Anterior cingulate cortex (tissue), 58 donors: ENCODE results near the gene SVIL.
A peak's percentile ranks its signal among the peaks of the same experiment; 100 is the strongest.
"Not testable (repeated sequence)": the region's sequence is repeated elsewhere in the genome, so short reads cannot be mapped to it uniquely, and the experiment has no call there.

ENCODE experiments used
- DNase-seq, 58 donors: peaks; one replicate each; lab custom pipeline; 2025; lab: John Stamatoyannopoulos, UW

SVIL gene

GRCh38 chr10:29473406-29474100, 161.2 kb downstream of the SVIL start:
- DNase-seq: no peak

- DNase-seq: no peak
These were observed 161.7 kb downstream of the SVIL start for GRCh38 chr10:29473087-29473356.

GRCh38 chr10:29472301-29473086, 162.3 kb downstream of the SVIL start:
- no peak for DNase-seq

- DNase-seq: no peak
These were observed 163.3 kb downstream of the SVIL start for GRCh38 chr10:29471544-29471859.

GRCh38 chr10:29470843-29471543, 163.8 kb downstream of the SVIL start:
- no peak for DNase-seq

GRCh38 chr10:29470355-29470705, 164.4 kb downstream of the SVIL start:
- no peak for DNase-seq

GRCh38 chr10:29469481-29470354, 165.1 kb downstream of the SVIL start:
- DNase-seq: no peak

GRCh38 chr10:29465384-29465783, 169.4 kb downstream of the SVIL start:
- DNase-seq: no peak

GRCh38 chr10:29464671-29465171, 170.1 kb downstream of the SVIL start:
- DNase-seq: not testable (repeated sequence)

GRCh38 chr10:29461042-29461441, 173.7 kb downstream of the SVIL start:
- DNase-seq: no peak

- DNase-seq: not testable (repeated sequence)
These were observed 176.6 kb downstream of the SVIL start for GRCh38 chr10:29458190-29458589.

GRCh38 chr10:29455095-29455494, 179.7 kb downstream of the SVIL start:
- DNase-seq: no peak

- no peak for DNase-seq
These were observed 180.5 kb downstream of the SVIL start for GRCh38 chr10:29454250-29454649.

GRCh38 chr10:29452546-29452945, 182.2 kb downstream of the SVIL start:
- no peak for DNase-seq

- no peak for DNase-seq
These were observed 182.8 kb downstream of the SVIL start for GRCh38 chr10:29451946-29452345.

GRCh38 chr10:29450405-29450804, 184.4 kb downstream of the SVIL start:
- DNase-seq: no peak

- DNase-seq: peak in 55 of 58 donors; percentile 5 to 86 (median 55)
These were observed 185.8 kb downstream of the SVIL start for GRCh38 chr10:29448756-29449592.

- no peak for DNase-seq
These were observed 186.6 kb downstream of the SVIL start for GRCh38 chr10:29448125-29448524.

- no peak for DNase-seq
These were observed 188.4 kb downstream of the SVIL start for GRCh38 chr10:29446327-29446726.
